K562 (cell line): ENCODE measurements around the gene CDKN2B. TPM values are rescaled to one million over a fixed set of nuclear protein-coding genes. Genes with fewer than 3 reads are reported as not detected.

ENCODE experiments used
- ATAC-seq: fragments of 200-7000 bp; cut with Tn5 transposase; 3 replicates; pipeline ENCODE4 v1.9.1; 2020; ENCODE audit warnings: moderate library complexity
- BruUV-seq: library from RNA; stranded (reverse); fragments of 400-500 nt; replicated peaks from 2 replicates; lab custom pipeline; 2021; lab: Mats Ljungman, UMichigan
- CTCF ChIA-PET: fragments of 300-600 bp; formaldehyde crosslinking; extraction: SDS; loops from one replicate; lab custom pipeline; 2021; ENCODE audit warnings: low intra/inter-chr PET ratio; lab: Yijun Ruan, JAX
- POLR2A ChIA-PET: fragments of 300-600, 350-650 bp; sonication (Branson Sonifier 250); formaldehyde crosslinking; extraction: SDS; loops from one replicate; lab custom pipeline; 2021; ENCODE audit warnings: antibody characterized with exemption, inconsistent platforms; lab: Yijun Ruan, JAX
- DNase-seq, 4 experiments: peaks; one replicate each; pipeline versions ENCODE4 v3.0.0 to v3.0.0-alpha.2; 2011 to 2018; ENCODE audit warnings: low spot score in 3 of 4, mixed read lengths in 3 of 4; ENCODE audit errors: extremely low read depth in 1 of 4
- FAIRE-seq: peaks from 2 replicates; lab custom pipeline; 2011; peaks lifted over from hg19 to GRCh38; lab: Jason Lieb, UNC
- H2AFZ ChIP-seq: 2 replicates; pipeline ENCODE4 v1.6.0; 2011; ENCODE audit warnings: low read depth, low read length, control low read depth, inconsistent platforms
- H3K27ac ChIP-seq: fragments of 200-600 bp; 3 replicates; pipeline ENCODE4 v1.8.0; 2011; ENCODE audit warnings: low read depth, mild to moderate bottlenecking, control low read depth, inconsistent platforms, low read length, moderate library complexity, mixed read lengths; ENCODE audit errors: extremely low read depth
- H3K27me3 ChIP-seq, 2 experiments: fragments of 300-600 bp in 1 of 2; 2 replicates in 1 of 2; 3 replicates in 1 of 2; pipeline versions ENCODE4 v1.6.0 to v1.8.0; 2011; ENCODE audit warnings: inconsistent platforms in 2 of 2, low read length in 2 of 2, mild to moderate bottlenecking in 1 of 2, mixed read lengths in 1 of 2, moderate library complexity in 1 of 2; ENCODE audit not compliant: control insufficient read depth in 2 of 2, insufficient read depth in 2 of 2
- H3K36me3 ChIP-seq: fragments of 300-600 bp; 3 replicates; pipeline ENCODE4 v1.8.0; 2011; ENCODE audit warnings: mild to moderate bottlenecking, low read length, inconsistent platforms; ENCODE audit not compliant: control insufficient read depth, insufficient read depth
- H3K4me1 ChIP-seq, 2 experiments: fragments of 200-600 bp in 1 of 2; replicated peaks in 1 of 2; 2 replicates in 1 of 2; 3 replicates in 1 of 2; pipeline versions ENCODE4 v1.5.1 to v1.8.0; 2011; ENCODE audit warnings: inconsistent platforms in 2 of 2, low read length in 2 of 2, mild to moderate bottlenecking in 1 of 2, mixed read lengths in 1 of 2, moderate library complexity in 1 of 2; ENCODE audit not compliant: control insufficient read depth in 2 of 2, insufficient read depth in 2 of 2
- H3K4me2 ChIP-seq: 2 replicates; pipeline ENCODE4 v1.6.1; 2011; ENCODE audit warnings: low read length, control low read depth, inconsistent platforms, mixed read lengths; ENCODE audit not compliant: insufficient read depth
- H3K4me3 ChIP-seq: fragments of 200-600 bp; sonication (generic), shearing (Covaris generic); 2 replicates; pipeline ENCODE4 v1.5.1; 2016; ENCODE audit warnings: control low read depth, inconsistent platforms
- H3K79me2 ChIP-seq: fragments of 200-600 bp; 3 replicates; pipeline ENCODE4 v1.8.0; 2011; ENCODE audit warnings: low read length, inconsistent platforms; ENCODE audit not compliant: control insufficient read depth, insufficient read depth
- H3K9ac ChIP-seq, 2 experiments: 2 replicates each; pipeline versions ENCODE4 v1.6.0 to v1.6.1; 2011; ENCODE audit warnings: low read depth in 2 of 2, low read length in 2 of 2, control low read depth in 1 of 2, inconsistent platforms in 1 of 2, mild to moderate bottlenecking in 1 of 2, mixed read lengths in 1 of 2; ENCODE audit not compliant: insufficient read depth in 1 of 2
- H3K9me1 ChIP-seq: one replicate; pipeline ENCODE4 v1.6.0; 2011; ENCODE audit warnings: inconsistent platforms, mild to moderate bottlenecking, low read length, moderate library complexity; ENCODE audit not compliant: control insufficient read depth, insufficient read depth
- H3K9me3 ChIP-seq: replicated peaks from 2 replicates; pipeline ENCODE4 v1.5.1; 2011; ENCODE audit warnings: low read depth, low read length, inconsistent platforms; ENCODE audit not compliant: control insufficient read depth, insufficient read depth
- H4K20me1 ChIP-seq: replicated peaks from 2 replicates; pipeline ENCODE4 v1.6.1; 2011; ENCODE audit warnings: low read length, inconsistent platforms, mixed read lengths; ENCODE audit not compliant: control insufficient read depth, insufficient read depth
- ELF2 ChIP-seq: fragments of 250-450 bp; sonication (Bioruptor Pico); IDR thresholded peaks from 2 replicates; pipeline ENCODE4 v1.5.0; 2021; ENCODE audit warnings: mild to moderate bottlenecking
- ERF ChIP-seq: fragments of 450-650 bp; formaldehyde crosslinking; IDR thresholded peaks from 2 replicates; pipeline ENCODE4 v1.4.0; 2020; ENCODE audit warnings: mild to moderate bottlenecking, mixed read lengths
- HDAC6 ChIP-seq: IDR thresholded peaks from 2 replicates; pipeline ENCODE4 v1.6.1; 2012; ENCODE audit warnings: low read depth, mild to moderate bottlenecking, control low read depth, inconsistent platforms, low read length, moderate library complexity
- NFE2L1 ChIP-seq: fragments of 450-650 bp; IDR thresholded peaks from 2 replicates; pipeline ENCODE4 v1.6.1; 2016; ENCODE audit warnings: missing genetic modification characterization, low read depth, mild to moderate bottlenecking, missing compliant biosample characterization, moderate library complexity, borderline replicate concordance
- PCBP1 ChIP-seq: fragments of 200-400 bp; formaldehyde crosslinking; IDR thresholded peaks from 2 replicates; pipeline ENCODE4 v1.6.1; 2018; ENCODE audit warnings: mild to moderate bottlenecking, low read depth, low read length; ENCODE audit not compliant: poor library complexity, severe bottlenecking
- RBM25 ChIP-seq: fragments of 200-400 bp; formaldehyde crosslinking; IDR thresholded peaks from 2 replicates; pipeline ENCODE4 v1.6.1; 2018; ENCODE audit warnings: low read length, low read depth, moderate library complexity; ENCODE audit not compliant: severe bottlenecking
- SMARCC2 ChIP-seq: fragments of 450-650 bp; IDR thresholded peaks from 2 replicates; pipeline ENCODE4 v1.6.1; 2017; ENCODE audit warnings: antibody characterized with exemption, moderate library complexity, mild to moderate bottlenecking, low read depth
- STAG1 ChIP-seq: sonication (generic); formaldehyde crosslinking; IDR thresholded peaks from 2 replicates; pipeline ENCODE4 v1.5.0; 2020; ENCODE audit warnings: missing genetic modification reagents, borderline replicate concordance
- TAF15 ChIP-seq: fragments of 200-400 bp; formaldehyde crosslinking; IDR thresholded peaks from 2 replicates; pipeline ENCODE4 v1.6.1; 2017; ENCODE audit warnings: mild to moderate bottlenecking, low read depth, low read length, moderate library complexity
- TCF3 ChIP-seq: sonication (generic); formaldehyde crosslinking; IDR thresholded peaks from 2 replicates; pipeline ENCODE4 v1.4.0; 2020; ENCODE audit warnings: mild to moderate bottlenecking, missing genetic modification reagents
- in situ Hi-C: fragments of 300-500 bp; cut with MboI; formaldehyde crosslinking; loops from 4 replicates; pipeline ENCODE4 v1.15.0; 2018; ENCODE audit warnings: inconsistent platforms, mixed read lengths
- intact Hi-C: fragments of 100-400 bp; cut with micrococcal nuclease; formaldehyde crosslinking; loops from 2 replicates; pipeline ENCODE4 v1.14.2; 2022
- polyA plus RNA-seq, 8 experiments: library from polyadenylated mRNA; depleted of rRNA in 4 of 8; stranded (reverse) in 5 of 8; unstranded in 3 of 8; fragments of >200 nt; fragmentation: Nextera tagmentation in 2 of 8; fragmentation: Illumina TruSeq in 1 of 8; extraction: Ambion mirVana in 2 of 8; extraction: Trizol in 1 of 8; gene quantifications; 2 replicates each; pipeline versions ENCODE4 v1.2.1 to v1.2.3, GENCODE V29; 2011 to 2014; ENCODE audit warnings: inconsistent platforms in 1 of 8, missing spikeins in 1 of 8
- total RNA-seq, 7 experiments: library from RNA; depleted of rRNA in 6 of 7; stranded (reverse); fragments of >200 nt in 6 of 7; fragmentation: Illumina TruSeq in 2 of 7; extraction: Trizol in 2 of 7; gene quantifications; 2 replicates each; pipeline versions ENCODE4 v1.2.1 to v1.2.3, GENCODE V29; 2011 to 2021; ENCODE audit warnings: low replicate concordance in 1 of 7
- TF ChIP-seq, protein P1 (sequence below): conservative IDR thresholded peaks from 2 replicates; pipeline ENCODE4 v1.6.1; 2011; ENCODE audit warnings: low read depth, mild to moderate bottlenecking, low read length; ENCODE audit not compliant: control insufficient read depth
- TF ChIP-seq, protein P2 (sequence below): fragments of 250-450 bp; sonication (Bioruptor Pico); IDR thresholded peaks from 2 replicates; pipeline ENCODE4 v1.5.0; 2021; ENCODE audit warnings: mild to moderate bottlenecking, moderate library complexity
- TF ChIP-seq, protein P3 (sequence below): fragments of 450-650 bp; formaldehyde crosslinking; IDR thresholded peaks from 2 replicates; pipeline ENCODE4 v1.4.0; 2020; ENCODE audit warnings: mild to moderate bottlenecking, moderate library complexity
- TF ChIP-seq, protein P4 (sequence below), 2 experiments: fragments of 450-650 bp in 1 of 2; sonication (generic) in 1 of 2; formaldehyde crosslinking in 1 of 2; IDR thresholded peaks in 1 of 2; conservative IDR thresholded peaks in 1 of 2; 2 replicates each; pipeline versions ENCODE4 v1.6.1 to v1.8.1; 2016 to 2023; ENCODE audit warnings: mild to moderate bottlenecking in 2 of 2, moderate library complexity in 2 of 2, inconsistent platforms in 1 of 2, missing genetic modification reagents in 1 of 2

The CDKN2B gene
- total and polyA plus RNA-seq, 9 of the 15 experiments (the other 6 are each of a cell fraction or from before 2014, with no cell fraction given), result not detected

DNA sequence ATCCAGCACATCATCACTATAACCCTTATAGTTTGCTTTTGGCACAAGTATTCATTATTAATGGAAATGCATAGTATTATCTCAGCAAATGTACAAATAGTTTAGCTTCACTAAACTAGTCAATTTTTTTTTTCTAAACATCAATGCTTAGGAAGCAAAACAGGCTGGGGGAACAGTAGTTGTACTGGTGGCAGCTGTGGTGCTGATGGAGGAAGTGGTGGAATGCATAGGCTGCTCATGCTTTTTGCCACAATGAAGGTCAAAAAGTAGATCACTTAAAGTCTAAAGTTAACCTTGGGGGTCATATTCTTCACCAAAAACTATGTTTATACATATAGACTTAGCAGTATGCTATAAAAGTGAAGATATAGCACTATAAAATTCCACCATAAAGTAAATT lies 36.3 kb upstream of the CDKN2B start (continued):
- TF ChIP-seq, protein P1, sequence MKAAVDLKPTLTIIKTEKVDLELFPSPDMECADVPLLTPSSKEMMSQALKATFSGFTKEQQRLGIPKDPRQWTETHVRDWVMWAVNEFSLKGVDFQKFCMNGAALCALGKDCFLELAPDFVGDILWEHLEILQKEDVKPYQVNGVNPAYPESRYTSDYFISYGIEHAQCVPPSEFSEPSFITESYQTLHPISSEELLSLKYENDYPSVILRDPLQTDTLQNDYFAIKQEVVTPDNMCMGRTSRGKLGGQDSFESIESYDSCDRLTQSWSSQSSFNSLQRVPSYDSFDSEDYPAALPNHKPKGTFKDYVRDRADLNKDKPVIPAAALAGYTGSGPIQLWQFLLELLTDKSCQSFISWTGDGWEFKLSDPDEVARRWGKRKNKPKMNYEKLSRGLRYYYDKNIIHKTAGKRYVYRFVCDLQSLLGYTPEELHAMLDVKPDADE, result no peak
- no peak for TF ChIP-seq ERF
- TF ChIP-seq, protein P2, sequence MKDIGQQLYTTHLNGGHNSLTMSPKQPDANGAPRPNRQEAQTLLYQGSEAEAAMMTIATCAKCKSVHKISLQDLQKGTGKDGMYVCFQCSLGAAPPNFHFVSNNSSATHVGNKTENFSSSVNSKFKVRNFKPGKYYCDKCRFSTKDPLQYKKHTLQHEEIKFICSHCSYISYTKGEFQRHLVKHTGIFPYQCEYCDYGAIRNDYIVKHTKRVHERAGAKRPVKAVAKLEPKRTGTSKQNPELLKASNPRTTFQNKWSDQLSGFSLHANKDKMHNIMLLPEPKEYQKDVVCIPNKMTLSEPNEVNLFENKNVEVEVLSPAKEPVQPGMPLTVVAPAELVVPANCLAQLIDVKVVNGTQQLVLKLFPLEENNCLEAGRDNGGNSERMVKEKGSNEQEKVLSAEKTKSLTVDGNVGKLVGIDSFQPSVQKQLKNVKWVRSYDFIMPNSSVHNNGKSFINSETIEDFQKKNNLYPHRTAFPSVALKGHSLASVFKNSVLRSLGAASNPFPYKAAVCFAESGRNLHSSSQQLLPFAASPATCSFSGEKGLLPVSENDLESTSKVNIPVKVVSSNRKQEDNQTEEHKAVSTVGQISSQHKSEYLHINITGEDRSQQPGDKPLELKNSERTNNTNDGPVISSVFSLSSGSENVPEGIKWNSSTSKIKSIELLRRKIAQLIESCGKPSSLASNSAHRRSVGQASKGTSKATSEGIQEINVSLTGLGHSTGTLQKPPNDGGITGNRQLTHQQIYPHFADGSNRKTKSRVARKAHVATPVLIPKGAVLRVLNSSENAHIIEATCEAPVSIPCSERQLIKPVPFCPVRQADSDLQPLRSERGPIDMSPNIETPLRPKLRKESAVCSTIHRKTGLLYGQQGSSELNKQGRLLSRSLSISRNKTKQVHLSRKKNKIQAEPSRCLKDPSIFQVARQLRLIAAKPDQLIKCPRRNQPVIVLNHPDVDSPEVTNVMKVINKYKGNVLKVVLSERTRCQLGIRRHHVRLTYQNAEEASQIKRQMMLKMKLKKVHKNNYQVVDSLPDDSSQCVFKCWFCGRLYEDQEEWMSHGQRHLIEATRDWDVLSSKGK (CRISPR knock-in tag), result no peak

DNA sequence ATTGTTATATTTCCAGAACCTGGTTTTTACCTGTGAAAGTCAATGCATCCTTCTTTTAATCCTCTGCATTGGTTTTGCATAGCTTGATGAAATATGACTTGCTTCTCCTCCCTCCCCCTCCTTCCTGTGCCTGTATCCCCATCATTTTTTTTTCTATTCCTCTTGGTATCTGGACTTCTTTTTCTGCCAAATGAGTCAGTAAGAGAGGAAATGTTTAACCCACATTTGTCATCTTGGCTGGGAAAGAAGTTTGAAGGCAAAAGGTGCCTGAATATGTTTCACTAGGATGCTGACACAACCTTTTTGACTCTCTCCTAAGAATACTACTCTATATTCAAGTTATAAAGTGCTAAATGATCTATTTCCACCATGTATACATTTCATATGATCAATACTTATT lies 35.5 kb upstream of the CDKN2B start:
- FAIRE-seq (no peak), DNase-seq (no peak), ATAC-seq (no peak)
- H3K9ac ChIP-seq, result no peak overlapping the region
- no peak overlapping the region for H3K4me2 ChIP-seq
- no peaks in the 10 kb centered on the region for H3K36me3 ChIP-seq
- no peak overlapping the region for H2AFZ ChIP-seq
- no peaks in the 10 kb centered on the region for H3K4me1 ChIP-seq
- BruUV-seq, result no TSS peak
- no peaks in the 10 kb centered on the region for H3K9me1 ChIP-seq
- H3K27ac ChIP-seq, result no peak overlapping the region
- H3K4me3 ChIP-seq, result no peak overlapping the region
- CTCF ChIA-PET, result no interaction called here
- H3K79me2 ChIP-seq, result no peaks in the 10 kb centered on the region
- POLR2A ChIA-PET, result no interaction called here
- no peaks in the 10 kb centered on the region for H3K9me3 ChIP-seq
- in situ Hi-C loops (no loop called here), intact Hi-C loops (no loop called here)
- no peaks in the 10 kb centered on the region for H4K20me1 ChIP-seq
- H3K27me3 ChIP-seq, result no peaks in the 10 kb centered on the region
- TF ChIP-seq HDAC6 (no peak), STAG1 (CRISPR knock-in tag) (no peak), TCF3 (CRISPR knock-in tag) (no peak), ELF2 (no peak), NFE2L1 (tag) (no peak), SMARCC2 (no peak), PCBP1 (no peak), RBM25 (no peak), TAF15 (no peak)
- TF ChIP-seq, protein P3, sequence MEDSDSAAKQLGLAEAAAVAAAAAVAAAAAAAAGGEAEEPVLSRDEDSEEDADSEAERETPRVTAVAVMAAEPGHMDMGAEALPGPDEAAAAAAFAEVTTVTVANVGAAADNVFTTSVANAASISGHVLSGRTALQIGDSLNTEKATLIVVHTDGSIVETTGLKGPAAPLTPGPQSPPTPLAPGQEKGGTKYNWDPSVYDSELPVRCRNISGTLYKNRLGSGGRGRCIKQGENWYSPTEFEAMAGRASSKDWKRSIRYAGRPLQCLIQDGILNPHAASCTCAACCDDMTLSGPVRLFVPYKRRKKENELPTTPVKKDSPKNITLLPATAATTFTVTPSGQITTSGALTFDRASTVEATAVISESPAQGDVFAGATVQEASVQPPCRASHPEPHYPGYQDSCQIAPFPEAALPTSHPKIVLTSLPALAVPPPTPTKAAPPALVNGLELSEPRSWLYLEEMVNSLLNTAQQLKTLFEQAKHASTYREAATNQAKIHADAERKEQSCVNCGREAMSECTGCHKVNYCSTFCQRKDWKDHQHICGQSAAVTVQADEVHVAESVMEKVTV (CRISPR knock-in tag), result no peak
- TF ChIP-seq, protein P4, sequence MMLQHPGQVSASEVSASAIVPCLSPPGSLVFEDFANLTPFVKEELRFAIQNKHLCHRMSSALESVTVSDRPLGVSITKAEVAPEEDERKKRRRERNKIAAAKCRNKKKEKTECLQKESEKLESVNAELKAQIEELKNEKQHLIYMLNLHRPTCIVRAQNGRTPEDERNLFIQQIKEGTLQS (IDR thresholded peaks at IDR 0.05), result no peak
- TF ChIP-seq, protein P4 (CRISPR knock-in tag; conservative IDR thresholded peaks at IDR 0.05), result no peak
